Left lobe of liver (tissue), 2 donors: ENCODE data around the gene ULK4. TPM values are rescaled to one million over a fixed set of nuclear protein-coding genes. Genes with fewer than 3 reads are reported as not detected.
A peak's percentile ranks its signal among the peaks of the same experiment; 100 is the strongest.
"Not testable (repeated sequence)": the region's sequence is repeated elsewhere in the genome, so short reads cannot be mapped to it uniquely, and the experiment has no call there.

Source experiments
- ATAC-seq: fragments of 200-7000 bp; cut with Tn5 transposase; one replicate; pipeline ENCODE4 v1.9.1; 2020; ENCODE audit warnings: mild to moderate bottlenecking, moderate library complexity
- DNase-seq: peaks from one replicate; pipeline ENCODE4 v3.0.0-alpha.2; 2020; ENCODE audit warnings: low spot score
- total RNA-seq: library from RNA; stranded (reverse); gene quantifications from one replicate; pipeline ENCODE4 v1.2.1, GENCODE V29; 2021
- donor health status: DM: no; HTN: no; CAD: no; lungs with moderate emphysema.
- donor health status: DM: no; HTN: yes; CAD: no.

The ULK4 gene
- total RNA-seq, 1 donor from 2014 or later = 2.3 TPM

DNA sequence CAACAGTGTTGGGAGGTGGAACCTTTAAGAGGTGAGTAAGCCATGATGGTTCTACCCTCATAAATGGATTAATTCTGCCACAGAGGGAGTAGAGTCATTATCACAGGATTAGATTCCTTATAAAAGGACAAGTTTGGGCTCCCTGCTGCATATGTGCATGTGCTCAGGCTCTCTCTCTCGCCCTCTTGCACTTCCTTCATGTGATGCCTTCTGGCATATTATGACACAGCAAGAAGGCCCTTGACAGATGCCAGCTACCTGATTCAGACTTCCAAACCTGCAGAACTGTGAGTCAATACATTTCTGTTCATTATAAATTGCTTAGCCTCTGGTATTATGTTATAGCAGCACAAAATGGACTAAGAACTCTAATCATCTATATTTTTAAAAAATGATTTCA lies 557.3 kb downstream of the ULK4 start:
- ATAC-seq = no peak
- DNase-seq = no peak

DNA sequence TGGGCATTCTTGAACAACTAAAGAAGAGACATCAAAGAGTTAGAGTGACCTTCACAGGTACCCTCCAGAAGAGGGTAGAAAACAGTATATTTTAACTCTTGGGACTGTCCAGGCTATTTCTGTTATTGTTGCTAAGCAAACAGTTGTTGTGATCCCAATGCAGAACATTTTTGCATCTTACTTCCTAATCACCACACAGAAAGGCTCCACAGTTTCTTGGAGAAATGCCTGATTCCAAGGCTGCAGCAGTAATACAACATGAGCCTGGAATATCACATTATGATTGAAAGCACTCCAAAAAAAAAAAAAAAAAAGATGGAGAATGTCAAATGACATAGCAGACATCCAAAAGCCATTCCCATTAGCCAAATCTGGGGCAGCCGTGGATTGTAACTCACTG lies 567.0 kb downstream of the ULK4 start:
- DNase-seq = no peak
- ATAC-seq = no peak

DNA sequence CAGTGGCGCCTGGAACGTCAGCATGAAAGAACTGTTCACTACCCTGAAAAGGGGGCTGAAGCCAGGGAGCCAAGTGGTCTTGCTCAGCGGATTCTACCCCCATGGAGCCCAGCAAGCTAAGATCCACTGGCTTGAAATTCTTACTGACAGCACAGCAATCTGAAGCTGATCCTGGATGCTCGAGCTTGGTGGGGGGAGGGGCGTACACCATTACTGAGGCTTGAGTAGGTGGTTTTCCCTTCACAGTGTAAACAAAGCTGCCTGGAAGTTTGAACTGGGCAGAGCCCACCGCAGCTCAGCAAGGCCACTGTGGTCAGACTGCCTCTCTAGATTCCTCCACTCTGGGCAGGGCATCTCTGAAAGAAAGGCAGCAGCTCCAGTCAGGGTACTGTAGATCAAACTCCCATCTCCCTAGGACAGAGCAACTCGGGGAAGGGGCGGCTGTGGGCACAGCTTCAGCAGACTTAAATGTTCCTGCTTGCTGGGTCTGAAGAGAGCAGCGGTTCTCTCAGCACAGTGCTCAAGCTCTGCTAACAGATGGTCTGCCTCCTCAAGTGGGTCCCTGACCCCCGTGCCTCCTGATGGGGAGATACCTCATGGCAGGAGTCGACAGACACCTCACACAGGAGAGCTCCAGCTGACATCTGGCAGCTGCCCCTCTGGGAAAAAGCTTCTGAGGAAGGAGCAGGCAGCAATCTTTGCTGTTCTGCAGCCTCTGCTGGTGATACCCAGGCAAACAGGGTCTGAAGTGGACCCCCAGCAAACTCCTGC lies 591.0 kb downstream of the ULK4 start:
- not testable (repeated sequence) for DNase-seq, ATAC-seq

DNA sequence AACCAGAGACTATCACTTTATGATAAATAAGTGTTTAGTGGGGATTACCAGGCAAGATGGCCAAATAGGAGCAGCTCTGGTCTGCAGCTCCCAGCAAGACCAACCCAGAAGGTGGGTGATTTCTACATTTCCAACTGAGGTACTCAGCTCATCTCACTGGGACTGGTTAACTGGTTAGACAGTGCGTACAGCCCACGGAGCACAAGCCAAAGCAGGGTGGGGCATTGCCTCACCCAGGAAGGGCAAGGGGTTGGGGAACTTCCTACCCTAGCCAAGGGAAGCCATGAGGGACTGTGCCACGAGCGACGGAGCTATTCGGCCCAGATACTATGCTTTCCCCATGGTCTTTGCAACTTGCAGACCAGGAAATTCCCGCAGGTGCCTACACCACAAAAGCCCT lies 591.6 kb downstream of the ULK4 start:
- ATAC-seq = no peak
- no peak for DNase-seq

DNA sequence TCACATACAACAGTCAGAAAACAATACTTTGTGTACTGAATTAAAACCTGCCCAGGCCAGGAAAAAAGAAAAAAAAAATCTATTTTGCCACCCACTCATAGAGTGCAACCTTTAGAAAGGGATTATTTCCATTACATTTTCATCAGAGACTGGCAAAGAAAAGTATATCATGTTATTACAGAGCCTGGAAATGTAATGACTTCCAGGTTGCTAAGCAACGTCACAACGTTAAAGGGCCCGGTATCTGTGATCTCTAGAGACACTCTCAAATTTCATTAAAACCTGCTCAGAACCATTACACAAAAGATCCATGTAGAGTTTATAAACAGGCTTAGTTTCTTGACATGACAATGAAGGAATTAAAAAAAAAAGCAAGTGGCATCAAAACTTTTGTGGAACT lies 592.1 kb downstream of the ULK4 start:
- no peak for ATAC-seq
- no peak for DNase-seq

DNA sequence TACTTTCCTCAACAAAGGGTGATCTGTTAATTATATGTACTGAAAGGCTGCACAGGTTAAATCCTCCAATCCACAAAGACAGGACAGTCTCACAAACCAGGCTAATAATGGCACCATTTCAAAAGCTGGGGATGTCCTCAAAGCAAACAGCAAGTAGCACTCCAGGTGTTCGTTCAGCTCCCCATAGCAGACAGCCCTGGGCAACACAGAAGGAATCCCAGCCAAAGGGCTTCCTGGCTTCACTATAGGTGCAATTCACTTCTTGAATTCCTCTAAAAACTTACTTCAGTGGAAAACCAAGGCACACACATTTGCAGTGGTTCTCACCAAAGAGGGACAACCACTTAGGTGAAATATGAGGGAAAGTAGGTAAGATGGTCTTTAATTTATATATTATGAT lies 595.9 kb downstream of the ULK4 start:
- no peak for ATAC-seq
- DNase-seq = no peak

DNA sequence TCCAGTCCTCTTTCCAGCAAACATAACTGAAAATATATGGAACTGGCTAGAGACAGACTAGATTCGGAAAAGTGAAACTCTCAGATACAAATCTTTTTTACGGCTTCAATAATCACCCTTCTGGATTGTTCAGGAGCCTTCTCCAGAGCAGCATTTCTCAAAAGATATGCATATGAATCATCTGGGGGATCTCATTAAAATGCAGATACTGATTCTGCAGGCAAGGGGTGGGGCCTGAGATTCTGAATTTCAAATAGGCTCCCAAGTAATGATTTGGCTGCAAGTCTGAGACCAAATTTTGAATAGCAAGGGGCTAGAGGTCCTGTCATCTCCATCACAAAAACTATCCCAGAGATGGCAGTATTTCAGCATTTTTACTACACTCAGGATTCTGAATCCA lies 597.2 kb downstream of the ULK4 start:
- no peak for DNase-seq
- ATAC-seq = no peak

DNA sequence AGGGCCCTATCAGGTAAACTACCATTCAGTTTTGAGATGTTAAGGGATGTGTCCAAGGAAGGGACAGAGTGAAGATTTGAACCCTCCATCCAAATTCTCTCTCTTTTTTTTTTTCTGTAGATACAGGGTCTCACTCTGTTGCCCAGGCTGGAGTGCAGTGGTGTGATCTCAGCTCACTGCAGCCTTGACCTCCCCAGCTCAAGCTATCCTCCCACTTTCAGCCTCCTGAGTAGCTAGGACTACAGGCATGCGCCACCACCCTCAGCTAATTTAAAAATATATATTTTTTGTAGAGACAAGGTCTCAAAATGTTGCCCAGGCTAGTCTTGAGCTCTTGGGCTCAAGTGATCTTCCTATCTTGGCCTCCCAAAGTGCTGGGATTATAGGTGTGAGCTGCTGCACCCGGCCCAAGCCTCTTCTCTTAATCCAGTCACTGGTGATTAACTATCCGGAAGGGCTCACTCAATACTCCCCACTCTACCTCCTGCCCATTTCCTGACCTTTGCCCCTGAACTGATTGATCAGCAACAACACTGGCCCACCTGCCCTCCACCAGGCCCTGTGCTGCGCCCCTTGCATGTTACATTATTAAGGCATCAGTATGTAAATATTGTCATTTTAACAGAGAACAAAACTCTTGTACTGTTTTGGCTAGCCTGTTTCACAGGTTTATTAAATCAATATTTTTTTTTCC lies 597.9 kb downstream of the ULK4 start:
- DNase-seq (no peak), ATAC-seq (peak; percentile 39)

DNA sequence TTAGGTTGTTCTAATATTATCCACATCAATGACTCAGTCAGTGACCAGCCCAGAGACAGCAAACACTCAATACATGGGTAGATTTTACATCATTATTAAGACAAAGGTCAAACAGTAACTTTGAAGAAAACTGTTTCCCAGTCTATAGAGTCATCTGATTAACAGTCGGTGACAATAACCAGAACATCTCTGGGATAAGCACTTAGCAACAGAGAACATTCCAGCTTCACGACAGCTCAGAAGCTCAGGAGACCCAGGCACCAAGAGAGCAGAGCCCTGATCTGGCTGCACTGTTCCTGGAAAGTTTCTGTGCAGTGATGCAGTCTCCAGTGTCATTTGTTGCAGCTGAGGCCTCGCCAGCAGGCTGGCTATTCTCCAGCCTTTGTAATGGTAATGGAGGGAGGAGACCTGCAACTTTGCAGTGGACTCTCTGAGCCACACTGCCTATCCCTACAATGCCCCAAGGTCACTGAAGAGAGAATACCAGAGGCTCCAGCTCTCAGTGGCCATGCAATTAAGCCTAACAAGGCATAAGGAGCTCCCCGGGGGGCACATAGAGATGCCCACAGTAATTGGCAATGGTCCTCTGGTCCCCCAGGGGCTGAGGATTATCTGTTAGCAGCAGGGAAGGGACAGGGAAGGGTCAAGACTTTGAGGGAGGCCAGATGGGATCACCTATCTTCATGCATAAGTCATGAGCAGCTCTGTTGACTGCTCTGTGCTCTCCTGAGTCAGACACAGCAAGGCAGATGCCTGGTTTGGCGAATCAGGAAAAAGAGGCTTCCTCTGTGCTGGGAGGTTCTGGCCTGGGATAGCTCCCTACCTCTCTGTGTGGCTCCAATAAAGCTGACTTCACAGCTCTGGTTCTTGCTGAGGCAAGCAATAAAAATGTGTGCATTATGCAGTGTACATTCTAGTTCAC lies 599.0 kb downstream of the ULK4 start:
- ATAC-seq (no peak), DNase-seq (no peak)

DNA sequence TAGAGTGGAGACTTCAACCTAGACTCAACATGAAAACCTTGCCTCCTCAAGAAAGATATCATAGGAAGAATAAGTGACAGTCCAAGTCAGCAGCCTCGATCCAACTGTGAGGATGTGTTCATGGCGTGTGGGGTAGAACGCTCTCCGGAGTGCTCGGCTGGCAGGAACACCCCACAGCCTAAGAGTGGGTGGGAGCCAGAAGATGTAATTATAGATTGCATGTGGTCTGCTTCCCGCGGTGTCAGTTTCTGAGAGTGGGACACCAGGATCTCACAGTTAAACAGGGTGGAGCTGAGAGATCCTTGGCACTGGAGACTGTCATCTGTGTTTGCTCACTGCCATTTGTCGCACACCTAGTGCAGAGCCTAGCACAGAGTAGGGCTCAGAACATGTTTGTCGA lies 604.6 kb downstream of the ULK4 start:
- ATAC-seq = no peak
- DNase-seq = no peak

DNA sequence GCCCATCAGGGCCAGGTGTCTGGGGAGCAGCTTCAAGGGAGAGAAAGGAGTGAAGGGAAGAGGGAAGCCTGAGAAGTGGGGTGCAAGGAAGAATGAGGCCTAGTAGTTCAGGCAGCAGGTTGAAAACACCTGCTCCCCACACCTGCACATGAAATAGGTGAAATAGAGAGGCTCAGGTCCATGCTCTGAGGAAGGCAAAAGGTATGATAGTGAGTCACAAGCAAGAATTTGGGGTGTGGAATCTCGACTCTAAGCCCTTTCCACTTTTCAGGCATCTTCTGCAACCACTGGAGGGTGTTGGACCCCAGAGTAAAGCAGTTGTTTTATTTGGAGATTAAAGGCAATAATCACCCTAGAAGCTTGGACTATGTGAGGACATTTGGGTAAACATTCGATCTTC lies 605.1 kb downstream of the ULK4 start:
- ATAC-seq (no peak), DNase-seq (no peak)

DNA sequence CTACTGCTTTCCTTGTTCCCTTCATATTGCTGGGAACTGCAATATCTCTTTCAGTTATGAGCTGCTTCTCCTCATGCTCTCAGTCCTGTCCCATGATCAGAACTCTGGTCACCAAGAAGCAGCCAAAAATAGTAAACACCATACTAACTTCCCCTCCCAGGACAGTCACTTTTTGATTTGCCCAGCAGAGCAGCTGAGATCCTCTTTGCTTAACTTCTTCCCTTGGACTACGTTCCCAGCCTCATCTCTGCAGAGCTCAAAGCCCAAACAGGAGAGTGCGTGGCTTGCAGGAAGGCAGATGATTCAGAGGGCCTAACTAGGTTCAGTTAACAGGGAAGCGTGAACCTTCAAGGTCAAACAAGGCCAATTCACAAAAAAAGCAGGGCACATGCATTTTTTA lies 609.4 kb downstream of the ULK4 start:
- no peak for DNase-seq
- ATAC-seq = peak; percentile 34

DNA sequence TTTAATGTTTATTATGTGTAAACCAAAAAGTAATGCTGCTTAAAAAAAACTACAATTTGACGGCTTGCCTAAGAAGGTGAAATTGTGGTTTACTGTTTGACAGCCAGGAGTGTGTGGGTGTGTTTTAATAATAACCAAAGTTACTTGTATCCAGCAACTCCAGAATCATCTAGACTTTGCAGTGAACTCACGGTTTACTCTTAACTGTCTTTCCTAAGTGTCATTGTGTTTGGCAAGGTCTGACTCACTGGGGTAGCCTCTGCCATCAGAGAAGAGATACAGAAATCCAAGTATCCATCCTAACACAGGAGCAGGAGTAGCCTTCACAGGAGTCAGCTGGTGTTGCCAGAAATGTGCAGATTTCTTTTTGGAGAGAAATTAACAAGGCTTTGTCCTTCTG lies 611.5 kb downstream of the ULK4 start:
- DNase-seq = no peak
- no peak for ATAC-seq

DNA sequence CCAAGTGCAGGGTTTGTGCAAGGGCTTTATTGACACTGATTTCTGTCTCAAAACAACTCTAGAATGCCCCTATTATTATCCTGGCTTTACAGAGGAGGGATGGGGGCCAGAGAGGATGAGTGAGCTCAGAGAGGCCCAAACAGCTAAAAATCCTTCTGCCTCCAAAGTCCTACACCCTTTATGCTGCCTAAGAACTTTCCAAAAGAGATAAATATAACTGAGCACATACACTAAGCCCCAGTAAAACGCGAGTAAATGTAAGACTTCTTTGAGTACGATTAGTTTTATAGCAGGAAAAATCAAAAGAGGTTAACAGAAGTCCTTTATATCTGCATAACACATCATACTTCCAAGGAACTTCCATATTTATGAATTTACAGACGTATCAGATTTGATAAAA lies 613.5 kb downstream of the ULK4 start:
- no peak for DNase-seq
- ATAC-seq = no peak

DNA sequence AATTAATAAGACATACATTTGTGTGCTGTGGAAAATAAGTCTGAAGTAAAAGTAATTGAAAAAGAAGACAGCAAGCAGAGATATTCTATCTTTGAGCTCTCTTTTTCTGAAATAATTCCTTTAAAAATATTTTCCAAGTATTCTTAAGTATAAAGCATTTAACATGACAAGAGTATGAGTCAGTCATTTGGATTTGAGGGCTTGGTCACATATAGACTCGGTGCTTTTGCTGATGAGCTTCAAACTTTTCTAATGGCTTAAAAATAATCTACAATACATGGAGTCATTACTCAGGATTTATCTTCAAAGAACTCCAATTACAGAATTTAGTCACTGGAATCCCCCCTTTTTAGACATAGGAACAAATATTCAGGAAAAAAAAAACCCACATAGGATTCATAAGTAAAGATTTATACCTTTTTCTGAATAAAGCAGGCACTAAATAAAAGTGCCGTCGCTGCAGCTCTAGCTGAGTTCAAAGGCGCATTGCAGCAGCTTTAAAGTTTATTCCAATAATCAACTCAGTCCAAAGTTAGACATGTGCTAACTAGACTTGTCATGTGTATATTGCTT lies 615.1 kb downstream of the ULK4 start:
- no peak for DNase-seq
- no peak for ATAC-seq

DNA sequence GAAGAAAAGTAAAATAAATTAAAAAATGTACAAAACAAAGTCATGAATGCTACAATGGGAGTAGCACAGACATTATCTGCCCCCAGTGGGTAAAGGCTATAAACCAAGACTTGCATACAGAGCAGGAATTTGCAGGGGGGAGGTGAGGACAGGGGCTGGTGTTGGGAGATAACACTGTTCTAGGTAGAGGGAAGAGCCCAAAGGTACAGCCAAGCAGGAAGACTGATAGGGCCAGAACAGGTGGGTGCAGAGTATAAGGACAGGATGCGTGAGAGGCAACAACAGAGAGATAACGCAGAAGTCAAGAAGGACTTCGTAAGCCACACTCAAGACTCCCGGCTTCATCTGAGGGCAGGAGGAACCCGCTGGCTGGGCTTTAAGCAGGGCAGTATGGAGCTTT lies 616.1 kb downstream of the ULK4 start:
- DNase-seq = no peak
- ATAC-seq = no peak

DNA sequence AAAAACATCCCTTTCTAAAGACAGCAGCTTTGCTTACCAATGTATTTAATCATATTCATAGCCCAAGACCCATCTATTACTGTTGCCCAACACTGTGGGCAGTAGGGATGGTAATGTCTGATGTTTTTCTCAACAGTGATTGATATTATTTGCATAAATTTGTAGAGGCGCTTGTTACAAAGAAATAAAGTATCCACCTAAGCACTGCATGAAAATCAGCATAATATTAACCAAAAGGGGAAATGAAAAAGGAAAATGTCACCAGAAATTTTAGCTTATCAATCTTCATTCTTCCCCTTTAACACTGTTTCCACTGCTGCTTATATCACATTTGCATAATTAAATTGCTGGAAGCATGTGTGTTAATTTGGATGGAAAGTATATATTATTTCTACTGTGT lies 622.1 kb downstream of the ULK4 start:
- ATAC-seq = no peak
- DNase-seq = no peak

DNA sequence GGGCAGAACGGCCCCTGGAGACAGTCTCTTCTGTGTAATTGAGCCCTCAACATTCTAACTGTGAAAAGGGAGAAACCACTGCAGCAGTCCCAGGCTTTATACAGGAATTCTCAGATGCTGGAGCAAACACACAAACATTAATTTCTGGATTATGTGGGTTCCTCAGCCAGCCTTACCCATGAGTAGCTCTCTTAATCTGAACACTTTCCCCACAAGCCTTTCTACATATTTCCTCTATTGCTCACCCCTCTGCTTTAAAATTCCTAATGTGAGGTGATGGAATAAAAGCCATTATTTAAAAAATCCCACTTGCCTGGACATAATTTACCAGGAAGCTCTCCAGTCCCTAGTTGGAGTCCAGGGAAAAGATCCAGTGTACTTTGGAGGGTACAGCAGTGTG lies 623.6 kb downstream of the ULK4 start:
- DNase-seq (no peak), ATAC-seq (no peak)

DNA sequence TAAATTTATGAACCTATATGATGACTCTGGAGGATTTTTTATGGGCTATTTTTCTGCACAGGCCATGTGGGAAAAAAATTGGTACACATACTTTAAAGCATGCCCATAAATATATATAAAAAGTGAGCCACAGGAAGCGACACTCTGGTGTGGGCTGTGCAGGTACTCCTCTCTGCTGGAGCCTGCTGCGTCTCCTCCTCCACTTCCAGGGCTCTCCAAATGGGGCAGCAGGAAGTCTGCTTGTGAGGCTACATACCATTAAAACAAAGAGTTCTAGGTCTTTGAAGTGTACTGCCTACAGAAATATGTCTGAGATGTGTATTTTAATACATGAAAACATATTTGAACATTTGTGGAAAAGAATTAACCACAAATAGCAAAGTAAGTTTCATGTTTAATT lies 627.5 kb downstream of the ULK4 start:
- ATAC-seq (no peak), DNase-seq (no peak)

DNA sequence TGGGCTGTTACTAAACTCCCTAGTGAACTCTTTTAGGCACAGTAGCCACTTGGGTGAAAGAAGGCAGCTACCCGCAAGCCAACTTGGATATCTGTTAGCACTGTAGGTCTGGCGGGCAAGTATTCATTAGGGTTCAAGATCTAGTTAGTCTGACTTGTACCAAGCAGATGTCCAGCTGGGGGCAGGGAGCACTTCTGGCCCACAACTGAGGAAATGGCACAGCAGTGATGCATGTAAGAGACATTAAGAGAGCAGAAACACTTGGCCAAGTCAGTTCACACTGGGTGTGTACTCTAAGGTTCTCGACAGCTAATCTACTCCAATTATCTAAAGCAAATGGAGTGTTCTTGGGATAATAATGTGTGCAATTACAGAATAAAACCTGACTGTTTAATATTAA lies 630.9 kb downstream of the ULK4 start:
- ATAC-seq = no peak
- no peak for DNase-seq

DNA sequence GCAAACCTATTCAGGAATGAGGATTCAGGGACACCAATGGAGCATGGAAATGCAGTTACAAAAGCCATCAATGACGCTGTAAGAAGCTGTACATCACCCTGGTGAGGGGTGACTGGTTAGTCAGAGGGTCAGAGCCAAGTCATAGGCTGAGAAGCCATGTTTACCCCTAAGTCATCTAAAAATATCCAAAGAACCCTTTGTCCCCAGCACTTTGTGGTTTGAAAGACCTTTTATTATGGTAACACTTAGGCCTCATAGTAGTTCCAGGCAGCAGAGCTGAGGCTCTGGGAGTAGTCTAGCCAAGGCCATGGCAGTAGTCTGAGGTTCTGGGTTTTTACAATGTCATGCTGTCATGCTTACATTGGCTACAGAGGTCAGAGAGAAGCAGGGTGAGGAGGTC lies 631.4 kb downstream of the ULK4 start:
- DNase-seq (no peak), ATAC-seq (no peak)
